ENCODE results near the gene IGF2BP1.
"Not testable (repeated sequence)": the region's sequence is repeated elsewhere in the genome, so short reads cannot be mapped to it uniquely, and the experiment has no call there.

Gene IGF2BP1

DNA sequence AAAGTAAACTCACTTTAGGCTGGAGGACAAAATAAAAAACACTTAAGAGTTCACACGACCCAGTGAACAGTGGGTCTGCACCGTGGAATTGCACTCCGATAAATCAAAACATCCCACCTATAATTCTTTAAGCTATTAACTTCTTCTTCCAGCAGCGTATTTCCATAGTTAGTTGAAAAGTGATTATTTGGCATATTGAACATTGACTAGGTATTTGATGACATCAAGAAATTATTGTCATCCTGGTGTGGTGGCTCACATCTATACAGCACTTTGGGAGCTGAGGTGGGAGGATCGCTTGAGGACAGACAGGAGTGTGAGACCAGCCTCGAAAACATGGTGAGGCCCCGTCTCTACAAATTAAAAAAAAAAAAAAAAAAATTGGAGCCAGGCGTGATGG is 23.4 kb downstream of the IGF2BP1 start:
- DNase-seq, result no peak

DNA sequence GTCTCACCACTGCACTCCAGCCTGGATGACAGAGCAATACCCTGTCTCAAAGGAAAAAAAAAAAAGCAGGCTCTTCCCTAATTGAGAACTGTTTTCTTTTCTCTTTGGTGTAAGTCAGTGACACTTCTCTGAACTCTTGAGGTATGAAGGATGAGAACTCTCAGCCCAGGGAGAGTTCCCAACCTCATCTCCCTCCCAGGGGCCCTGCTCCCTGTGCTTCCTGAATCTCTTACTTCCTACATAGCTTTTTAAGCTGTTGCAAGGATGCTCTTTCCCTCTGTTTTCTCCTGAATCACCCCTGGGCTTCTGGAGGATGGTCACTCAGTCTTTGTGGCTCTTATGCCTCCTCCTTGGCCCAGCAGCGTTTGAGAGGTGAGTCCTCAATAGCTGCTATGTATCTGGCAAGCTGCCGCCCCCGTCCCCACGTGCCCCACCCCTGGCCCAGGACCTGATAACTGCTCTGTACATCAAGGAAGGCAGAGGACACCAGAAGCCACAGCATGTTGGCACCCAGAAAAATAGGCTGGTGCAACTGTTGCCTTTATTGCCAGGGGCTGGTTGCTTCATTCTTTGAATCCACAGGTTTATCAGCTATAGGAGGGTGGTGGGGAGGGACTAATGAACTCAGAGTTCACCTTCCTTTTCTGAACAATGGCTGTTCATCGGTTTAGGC is 24.0 kb downstream of the IGF2BP1 start:
- no peak for DNase-seq

DNA sequence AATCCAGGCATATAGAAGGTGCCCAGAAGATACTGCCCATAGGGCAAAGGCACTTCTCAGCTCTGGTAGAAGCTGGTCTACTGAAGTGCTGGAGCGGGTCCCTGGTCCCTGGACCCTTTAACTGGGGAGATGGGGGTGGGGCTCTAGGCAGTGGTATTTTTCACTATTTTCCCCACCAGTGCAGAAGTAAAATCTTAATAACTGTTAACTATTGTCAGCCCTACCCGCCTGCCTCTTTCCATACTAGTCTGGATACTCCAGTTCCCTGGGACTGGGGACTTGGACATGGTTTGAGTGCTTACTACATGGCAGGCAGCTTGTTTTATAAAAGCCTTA is 24.6 kb downstream of the IGF2BP1 start:
- no peak for DNase-seq

DNA sequence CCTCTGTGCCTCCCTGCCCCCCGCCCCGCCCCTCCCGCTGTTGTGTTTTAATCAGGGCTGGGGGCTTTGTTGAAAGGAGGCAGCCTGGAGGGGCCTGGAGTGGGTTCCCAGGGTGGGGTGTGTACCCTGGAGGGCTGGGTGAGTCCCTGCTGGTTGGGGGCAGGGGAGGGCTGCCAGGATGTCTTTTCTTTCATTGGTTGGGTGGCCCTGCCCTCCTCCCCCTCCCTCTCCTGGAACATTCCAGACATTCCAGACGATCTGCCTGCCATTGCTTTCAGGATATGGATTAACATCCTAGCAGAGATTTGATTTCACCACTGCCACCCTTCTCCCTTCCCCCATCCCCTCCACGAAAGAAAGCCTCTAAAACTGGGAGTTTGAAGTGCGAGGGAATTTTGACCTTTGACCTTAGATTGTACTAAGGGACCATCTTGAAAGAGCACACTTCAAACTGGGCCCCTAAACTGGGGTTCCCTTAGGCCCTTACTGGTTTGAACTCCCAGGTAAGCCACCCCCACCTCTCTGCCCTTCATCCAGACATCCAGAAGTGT is 25.3 kb downstream of the IGF2BP1 start:
- no peak for DNase-seq

DNA sequence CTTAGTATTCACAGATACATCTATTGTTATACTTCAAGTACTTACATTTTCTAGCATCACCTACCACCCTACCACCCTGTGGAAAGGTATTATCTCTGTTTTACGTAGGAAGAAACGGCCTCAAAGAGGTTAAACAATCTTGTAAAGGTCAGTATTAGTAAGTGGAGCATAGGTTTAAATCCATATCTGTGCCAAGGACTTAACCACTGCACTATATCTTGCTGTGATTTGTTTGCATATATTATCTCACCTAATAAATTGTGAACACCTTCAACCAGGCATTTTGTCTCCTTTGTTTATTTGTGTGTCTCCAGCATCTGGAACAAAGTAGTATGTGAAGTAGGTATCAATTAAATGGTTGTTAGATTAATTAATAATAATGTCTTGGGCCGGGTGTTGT is 27.3 kb downstream of the IGF2BP1 start:
- DNase-seq, result no peak

DNA sequence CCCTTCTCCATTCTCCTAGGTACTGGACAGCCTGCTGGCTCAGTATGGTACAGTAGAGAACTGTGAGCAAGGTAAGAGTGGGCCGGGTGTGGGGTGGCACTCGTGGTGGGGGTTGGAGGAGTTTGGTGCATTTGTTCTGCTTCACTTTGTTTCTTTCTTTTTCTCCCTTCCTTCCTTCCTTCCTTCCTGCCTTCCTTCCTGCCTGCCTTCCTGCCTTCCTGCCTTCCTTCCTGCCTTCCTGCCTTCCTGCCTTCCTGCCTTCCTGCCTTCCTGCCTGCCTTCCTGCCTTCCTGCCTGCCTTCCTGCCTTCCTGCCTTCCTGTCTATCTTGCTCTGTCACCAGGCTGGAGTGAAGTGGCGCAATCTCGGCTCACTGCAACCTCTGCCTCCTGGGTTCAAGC is 29.3 kb downstream of the IGF2BP1 start:
- not testable (repeated sequence) for DNase-seq

DNA sequence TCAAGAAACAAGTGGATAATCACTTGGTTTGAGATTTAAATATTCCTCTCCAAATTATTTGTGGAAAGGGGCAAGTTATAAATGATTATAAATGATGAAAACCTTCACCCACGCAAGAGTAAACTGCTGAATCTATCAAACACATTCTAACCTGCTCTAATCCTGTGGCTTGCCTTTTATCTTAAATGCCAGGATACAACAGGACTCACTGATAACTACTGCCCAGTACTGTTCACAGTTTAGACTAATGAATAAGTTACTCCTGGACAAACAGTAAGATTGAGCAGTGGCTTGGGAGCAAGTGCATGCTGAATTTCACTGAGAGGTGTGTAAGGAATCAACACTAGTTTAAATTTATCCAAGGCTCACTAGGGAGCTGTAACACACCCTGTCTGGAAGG is 31.1 kb downstream of the IGF2BP1 start:
- DNase-seq, result no peak

DNA sequence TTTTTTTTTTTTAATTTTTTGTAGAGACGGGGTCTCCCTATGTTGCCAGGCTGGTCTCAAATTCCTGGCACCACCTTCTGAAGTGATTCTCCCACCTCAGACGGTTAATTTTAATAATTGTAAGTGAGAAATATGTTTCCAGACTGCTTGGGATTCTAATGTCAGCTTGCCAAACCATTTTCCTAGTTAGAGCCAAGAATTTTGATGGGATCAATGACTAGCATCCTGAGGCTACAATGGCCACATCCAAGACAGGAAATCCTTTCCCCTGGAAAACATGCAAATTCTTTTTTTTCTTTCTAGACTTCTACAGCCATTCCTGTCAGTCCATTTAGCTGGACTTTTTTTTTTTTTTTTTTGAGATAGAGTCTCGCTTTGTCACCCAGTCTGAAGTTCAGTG is 32.6 kb downstream of the IGF2BP1 start:
- DNase-seq, result no peak

DNA sequence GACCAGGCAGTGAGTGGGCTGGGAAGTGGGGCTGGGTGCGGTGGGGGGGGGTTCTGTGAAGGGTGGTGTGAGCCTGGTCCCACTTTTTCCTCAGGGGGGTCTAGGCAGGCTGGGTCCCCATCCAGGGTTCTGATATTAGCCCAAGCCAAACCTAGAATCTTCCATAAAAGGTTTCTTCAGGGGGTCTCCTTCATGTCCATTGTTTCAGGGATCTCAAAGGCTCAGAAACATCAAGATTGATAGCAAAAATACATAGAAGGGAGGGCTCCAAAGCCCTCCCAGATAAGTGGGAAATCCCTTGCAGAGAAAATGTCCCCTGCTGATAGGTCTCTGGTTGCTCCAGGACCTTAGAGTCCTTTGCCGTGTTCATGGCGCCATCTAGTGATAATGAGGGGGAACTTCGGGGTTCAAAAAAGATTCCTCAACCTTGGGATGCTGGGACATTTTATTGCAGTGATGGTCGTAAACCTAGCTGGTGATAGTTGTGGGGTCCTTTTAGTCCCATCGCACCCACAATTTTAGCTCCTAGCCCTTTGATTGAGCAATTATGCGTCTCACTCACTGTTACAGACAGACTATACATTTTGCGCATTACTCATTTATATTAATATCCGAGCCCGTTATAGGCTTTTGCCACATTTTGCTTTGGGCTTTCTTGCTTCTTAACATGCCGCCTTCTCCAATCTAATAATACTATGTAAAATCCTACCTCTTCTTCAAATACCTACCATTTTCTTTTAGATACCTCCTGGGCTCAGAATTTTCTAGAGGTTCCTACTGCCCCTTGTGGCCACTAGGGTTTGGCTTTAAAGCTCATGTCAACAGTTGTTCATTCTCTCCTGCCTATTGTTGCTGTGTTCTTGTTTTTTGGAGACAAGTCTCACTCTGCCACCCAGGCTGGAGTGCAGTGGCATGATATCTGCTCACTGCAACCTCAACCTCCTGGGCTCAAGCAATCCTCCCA is 35.1 kb downstream of the IGF2BP1 start:
- peak; percentile 67 to 87 (median 70) for DNase-seq

DNA sequence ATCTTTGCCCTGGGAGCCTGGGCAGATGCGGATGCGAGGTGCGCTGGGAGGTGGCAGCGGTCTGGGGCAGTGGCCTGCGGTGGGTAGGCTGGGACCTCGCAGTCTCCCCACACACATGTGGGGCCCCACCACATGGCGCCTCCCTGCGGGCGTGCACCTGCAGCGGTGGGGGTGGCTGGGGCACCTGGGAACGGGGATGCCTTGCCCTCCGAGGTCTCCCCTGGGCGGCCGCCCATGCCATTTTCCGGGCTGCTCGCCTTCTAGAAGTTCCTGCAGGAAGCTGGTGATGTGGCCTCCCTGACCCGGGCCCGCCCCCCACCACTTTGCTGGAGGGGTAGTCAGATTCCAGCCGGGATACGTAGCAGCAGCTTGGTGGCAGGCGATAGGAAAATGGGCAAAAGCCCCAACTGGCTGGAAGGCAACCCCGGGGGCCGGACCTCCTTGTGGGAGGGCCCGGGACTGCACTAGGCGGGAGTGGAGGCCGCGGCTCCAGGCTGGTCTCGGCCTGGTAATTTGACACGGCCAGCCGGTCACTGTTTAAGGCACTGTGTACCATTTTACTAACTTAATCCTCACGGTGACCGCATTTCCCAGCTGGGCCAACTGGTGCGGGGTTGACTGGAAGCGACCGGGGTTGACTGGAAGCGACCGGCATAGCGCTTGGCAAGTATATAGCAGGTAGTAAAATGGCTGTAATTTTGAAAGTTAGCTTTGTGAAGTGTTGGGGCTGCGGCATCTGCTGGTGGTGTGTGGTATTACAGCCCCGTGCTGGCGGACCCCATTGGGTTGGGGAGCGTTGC is 38.5 kb downstream of the IGF2BP1 start:
- DNase-seq, result peak in 2 of 3 experiments; percentile 13 to 27

DNA sequence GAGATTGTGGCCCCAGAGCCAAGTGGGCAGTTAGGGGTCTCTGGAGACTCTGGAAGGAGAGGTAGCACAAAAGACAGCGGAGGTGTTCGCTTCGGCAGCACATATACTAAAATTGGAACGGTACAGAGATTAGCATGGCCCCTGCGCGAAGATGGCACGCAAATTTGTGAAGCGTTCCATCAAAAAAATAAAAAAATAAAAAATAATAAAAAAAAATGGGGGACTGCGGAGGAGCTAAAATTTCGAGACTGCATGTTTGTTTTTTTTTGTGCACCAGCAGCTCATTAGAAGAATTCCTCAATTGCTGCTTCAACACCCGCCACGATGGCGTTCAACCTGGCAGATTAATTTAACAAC is 39.1 kb downstream of the IGF2BP1 start:
- DNase-seq, result no peak

DNA sequence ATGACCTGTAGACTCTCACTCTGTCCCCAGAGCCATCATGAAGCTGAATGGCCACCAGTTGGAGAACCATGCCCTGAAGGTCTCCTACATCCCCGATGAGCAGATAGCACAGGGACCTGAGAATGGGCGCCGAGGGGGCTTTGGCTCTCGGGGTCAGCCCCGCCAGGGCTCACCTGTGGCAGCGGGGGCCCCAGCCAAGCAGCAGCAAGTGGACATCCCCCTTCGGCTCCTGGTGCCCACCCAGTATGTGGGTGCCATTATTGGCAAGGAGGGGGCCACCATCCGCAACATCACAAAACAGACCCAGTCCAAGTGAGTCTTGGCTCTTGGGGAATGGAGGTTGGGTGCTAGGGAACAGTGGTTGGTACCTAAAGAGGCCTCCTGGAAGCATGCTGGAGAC is 41.0 kb downstream of the IGF2BP1 start:
- no peak for DNase-seq

DNA sequence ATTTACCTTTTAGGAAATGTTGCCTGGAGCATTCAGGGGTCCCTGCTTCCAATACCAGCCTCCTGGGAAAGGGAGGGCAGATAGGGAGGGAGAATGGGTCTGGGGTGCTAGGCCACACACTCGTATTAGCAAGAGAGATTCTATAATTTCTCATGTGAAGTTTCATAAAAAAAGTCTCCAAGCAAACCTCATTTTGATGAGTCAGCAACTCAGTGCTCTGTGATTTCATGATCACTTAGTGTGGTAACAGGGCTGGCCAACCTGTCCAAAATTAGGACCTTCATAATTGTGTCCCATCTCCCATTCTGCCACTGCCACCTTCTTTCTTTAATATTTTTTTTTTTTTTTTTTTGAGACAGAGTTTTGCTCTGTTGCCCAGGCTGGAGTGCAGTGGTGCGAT is 41.4 kb downstream of the IGF2BP1 start:
- DNase-seq, result no peak

DNA sequence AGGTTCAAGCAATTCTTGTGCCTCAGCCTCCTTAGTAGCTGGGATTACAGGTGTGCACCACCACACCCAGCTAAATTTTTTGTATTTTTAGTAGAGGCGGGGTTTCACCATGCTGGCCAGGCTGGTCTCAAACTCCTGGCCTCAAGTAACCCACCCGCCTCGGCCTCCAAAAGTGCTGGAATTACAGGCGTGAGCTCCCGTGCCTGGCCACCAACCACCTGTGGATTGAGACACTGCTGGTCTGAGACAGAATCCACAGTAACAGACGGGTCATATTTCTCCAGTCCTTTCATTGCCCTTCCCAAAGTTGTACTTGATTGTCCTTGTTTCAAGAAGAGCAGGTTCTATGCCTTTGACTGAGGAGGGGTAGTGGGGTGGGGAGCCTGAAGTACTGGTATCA is 42.3 kb downstream of the IGF2BP1 start:
- not testable (repeated sequence) for DNase-seq

DNA sequence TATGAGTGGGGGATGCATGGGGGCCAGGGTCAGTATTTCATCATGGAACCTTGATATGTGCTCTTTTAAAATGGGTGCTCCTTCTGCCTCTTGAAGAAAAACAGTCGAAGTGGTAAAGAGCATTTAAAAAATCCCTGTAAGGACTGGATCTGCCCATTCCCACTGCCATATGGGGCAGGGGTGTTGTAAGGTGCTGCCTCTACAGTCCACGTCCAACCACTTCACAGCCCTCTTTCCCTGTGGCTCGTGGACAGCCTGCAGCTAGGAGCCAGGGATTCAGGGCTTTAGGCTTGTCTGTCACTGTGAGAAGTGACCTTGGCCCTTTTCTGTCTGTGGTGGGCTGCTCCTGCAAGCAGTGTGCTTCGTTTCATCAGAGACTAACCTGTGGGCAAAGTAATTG is 44.3 kb downstream of the IGF2BP1 start:
- DNase-seq, result no peak

DNA sequence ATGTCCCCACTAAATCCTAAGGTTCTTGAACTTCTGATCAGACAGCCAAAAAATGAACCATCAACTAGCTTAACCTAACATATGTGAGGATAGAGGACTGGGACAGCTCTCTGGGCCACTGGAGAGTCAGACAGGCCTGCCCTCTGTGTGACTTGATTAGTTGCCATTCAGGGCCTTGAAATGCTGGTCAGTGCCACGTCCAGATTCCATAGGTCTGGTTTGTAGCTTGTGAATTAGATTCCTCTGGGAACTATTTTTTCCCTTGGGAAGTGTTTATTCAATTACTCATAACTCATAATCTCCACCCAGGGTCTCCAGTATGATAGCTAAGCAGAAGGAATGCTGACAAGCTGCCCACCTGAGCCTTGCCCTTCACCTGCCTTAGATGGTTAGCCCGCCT is 48.2 kb downstream of the IGF2BP1 start:
- DNase-seq, result no peak

DNA sequence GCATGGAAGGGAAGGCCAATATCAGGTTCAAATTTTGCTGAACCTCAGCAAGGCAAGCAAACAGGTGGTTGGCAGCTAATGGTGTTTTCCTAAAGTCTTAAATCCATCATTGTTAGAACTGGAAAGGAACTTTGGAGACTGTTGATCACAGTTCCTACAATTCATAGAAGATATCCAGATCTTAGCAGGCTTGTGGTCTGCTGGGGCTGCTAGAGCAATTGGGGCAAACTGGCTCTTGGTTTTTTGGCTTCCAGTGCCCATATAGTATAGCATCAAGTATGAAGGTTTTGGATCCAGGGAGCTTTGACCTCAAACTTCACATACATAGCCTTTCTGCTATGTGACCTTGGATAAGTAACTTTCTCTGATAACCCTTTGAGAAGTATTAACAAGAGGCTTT is 49.7 kb downstream of the IGF2BP1 start:
- no peak for DNase-seq

DNA sequence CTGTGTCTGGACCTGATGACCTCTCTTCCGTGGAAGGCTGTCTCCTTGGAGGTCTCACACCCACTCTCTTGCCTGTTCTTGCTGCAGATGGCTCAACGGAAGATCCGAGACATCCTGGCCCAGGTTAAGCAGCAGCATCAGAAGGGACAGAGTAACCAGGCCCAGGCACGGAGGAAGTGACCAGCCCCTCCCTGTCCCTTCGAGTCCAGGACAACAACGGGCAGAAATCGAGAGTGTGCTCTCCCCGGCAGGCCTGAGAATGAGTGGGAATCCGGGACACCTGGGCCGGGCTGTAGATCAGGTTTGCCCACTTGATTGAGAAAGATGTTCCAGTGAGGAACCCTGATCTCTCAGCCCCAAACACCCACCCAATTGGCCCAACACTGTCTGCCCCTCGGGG is 52.1 kb downstream of the IGF2BP1 start:
- DNase-seq, result no peak

DNA sequence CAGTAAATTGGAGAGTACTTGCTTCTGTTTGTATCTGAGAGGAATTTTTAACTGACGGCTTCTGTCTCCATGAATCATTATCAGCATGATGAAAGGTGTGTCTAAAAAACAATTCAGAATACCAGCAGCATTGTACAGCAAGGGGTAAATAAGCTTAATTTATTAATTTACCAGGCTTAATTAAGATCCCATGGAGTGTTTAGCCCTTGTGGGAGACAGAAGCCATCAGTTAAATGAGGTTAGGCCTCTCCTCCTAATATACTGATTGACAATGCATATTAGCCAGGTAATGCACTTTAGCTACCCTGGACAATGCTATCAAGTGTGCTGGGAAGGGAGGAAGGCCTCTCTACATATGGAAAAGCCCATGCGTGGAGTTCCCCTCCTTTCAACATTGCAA is 53.4 kb downstream of the IGF2BP1 start:
- DNase-seq, result no peak

DNA sequence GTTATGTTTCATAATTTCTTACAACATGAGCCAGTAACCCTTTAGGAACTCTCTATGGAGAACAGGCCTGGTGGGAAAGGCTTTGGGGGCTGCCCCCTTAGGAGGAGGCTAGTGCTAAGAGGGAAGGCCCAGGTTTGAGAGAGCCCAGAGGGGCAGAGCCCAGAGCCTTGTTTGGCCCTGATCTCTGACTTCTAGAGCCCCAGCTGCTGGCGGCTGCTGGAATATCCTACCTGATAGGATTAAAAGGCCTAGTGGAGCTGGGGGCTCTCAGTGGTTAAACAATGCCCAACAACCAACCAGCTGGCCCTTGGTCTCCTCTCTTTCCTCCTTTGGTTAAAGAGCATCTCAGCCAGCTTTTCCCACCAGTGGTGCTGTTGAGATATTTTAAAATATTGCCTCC is 54.1 kb downstream of the IGF2BP1 start:
- no peak for DNase-seq

DNA sequence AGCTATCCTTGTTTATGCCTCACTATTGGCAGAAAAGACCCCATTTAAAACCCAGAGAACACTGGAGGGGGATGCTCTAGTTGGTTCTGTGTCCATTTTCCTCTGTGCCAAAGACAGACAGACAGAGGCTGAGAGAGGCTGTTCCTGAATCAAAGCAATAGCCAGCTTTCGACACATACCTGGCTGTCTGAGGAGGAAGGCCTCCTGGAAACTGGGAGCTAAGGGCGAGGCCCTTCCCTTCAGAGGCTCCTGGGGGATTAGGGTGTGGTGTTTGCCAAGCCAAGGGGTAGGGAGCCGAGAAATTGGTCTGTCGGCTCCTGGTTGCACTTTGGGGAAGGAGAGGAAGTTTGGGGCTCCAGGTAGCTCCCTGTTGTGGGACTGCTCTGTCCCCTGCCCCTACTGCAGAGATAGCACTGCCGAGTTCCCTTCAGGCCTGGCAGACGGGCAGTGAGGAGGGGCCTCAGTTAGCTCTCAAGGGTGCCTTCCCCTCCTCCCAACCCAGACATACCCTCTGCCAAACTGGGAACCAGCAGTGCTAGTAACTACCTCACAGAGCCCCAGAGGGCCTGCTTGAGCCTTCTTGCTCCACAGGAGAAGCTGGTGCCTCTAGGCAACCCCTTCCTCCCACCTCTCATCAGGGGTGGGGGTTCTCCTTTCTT is 56.1 kb downstream of the IGF2BP1 start:
- DNase-seq, result no peak

DNA sequence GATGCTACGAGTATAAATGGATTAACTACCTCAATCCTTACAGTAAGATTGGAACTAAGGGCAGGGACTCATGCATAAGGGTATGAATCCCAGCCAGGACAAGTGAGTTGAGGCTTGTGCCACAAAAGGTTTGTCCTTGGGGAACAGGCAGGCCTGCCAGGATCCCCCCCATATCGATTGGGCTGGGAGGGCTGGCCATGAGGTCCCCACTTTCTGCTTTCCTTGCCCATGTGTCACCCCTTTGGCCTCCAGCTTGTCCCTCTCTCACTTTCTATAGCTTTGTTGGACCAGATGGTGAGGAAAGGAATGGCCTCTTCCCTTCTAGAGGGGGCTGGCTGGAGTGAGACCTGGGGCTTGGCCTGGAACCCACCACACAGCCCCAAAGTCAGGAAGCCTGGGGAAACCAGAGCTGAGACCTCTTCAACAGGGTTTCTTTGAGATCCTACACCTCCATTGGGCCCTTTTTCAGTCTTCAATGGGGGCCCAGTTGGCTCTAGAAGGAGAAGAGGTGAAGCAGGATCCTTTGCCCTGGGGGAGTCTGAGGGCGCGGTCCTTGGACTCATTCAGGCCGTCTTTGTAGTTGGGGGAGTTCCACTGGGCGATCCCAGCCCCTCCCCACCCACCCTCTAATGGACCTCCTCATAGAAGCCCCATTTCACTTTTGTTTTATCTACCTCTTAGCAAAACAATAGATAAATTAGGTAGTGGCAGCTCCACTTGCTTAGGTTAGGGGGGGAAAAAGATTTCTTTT is 57.3 kb downstream of the IGF2BP1 start:
- no peak for DNase-seq

Data from NCI-H1417 (cell line).